Measurements from ENCODE around the gene HAUS7.

Gene HAUS7

GRCh38 chrX:153450949-153451277, 19.5 kb downstream of the HAUS7 start:
- DNase-seq: no peak

GRCh38 chrX:153450114-153450948, 20.0 kb downstream of the HAUS7 start:
- DNase-seq: no peak

GRCh38 chrX:153449368-153450113, 20.8 kb downstream of the HAUS7 start:
- DNase-seq: no peak

GRCh38 chrX:153448556-153449367, 21.6 kb downstream of the HAUS7 start:
- DNase-seq: no peak

GRCh38 chrX:153447581-153447960, 22.8 kb downstream of the HAUS7 start:
- DNase-seq: no peak

GRCh38 chrX:153446950-153447580, 23.3 kb downstream of the HAUS7 start:
- no peak for DNase-seq

- no peak for DNase-seq
Measured at GRCh38 chrX:153446636-153446936, 23.8 kb downstream of the HAUS7 start.

GRCh38 chrX:153445856-153446635, 24.3 kb downstream of the HAUS7 start, which contains the start of gene TREX2:
TREX2 (minus strand) TSS chrX:153446056; CDS start chrX:153445430, 626 bp downstream.
- no peak for DNase-seq

- DNase-seq: no peak
Measured at GRCh38 chrX:153445106-153445855, 25.1 kb downstream of the HAUS7 start.

GRCh38 chrX:153444333-153445011, 25.9 kb downstream of the HAUS7 start:
- no peak for DNase-seq

GRCh38 chrX:153443476-153444332, 26.7 kb downstream of the HAUS7 start:
- no peak for DNase-seq

GRCh38 chrX:153442463-153442862, 27.9 kb downstream of the HAUS7 start:
- no peak for DNase-seq

- no peak for DNase-seq
Measured at GRCh38 chrX:153441981-153442380, 28.4 kb downstream of the HAUS7 start.

- DNase-seq: no peak
Measured at GRCh38 chrX:153441296-153441695, 29.1 kb downstream of the HAUS7 start.

- no peak for DNase-seq
Measured at GRCh38 chrX:153440556-153441135, 29.7 kb downstream of the HAUS7 start.

GRCh38 chrX:153439977-153440376, 30.4 kb downstream of the HAUS7 start:
- DNase-seq: no peak

- DNase-seq: no peak
Measured at GRCh38 chrX:153438532-153438931, 31.8 kb downstream of the HAUS7 start.

GRCh38 chrX:153435845-153436244, 34.5 kb downstream of the HAUS7 start:
- DNase-seq: no peak

- DNase-seq: no peak
Measured at GRCh38 chrX:153434801-153435200, 35.6 kb downstream of the HAUS7 start.
